Measurements from ENCODE around the gene CAMTA1. TPM values are rescaled to one million over a fixed set of nuclear protein-coding genes. Genes with fewer than 3 reads are reported as not detected.

CAMTA1 gene
- total and polyA plus RNA-seq, 4 donors: 18.0 to 93.5 (median 35.8) TPM

- TF ChIP-seq FOXA2 (IDR thresholded peaks at IDR 0.05): no peak
- no peak for TF ChIP-seq FOXA1 (IDR thresholded peaks at IDR 0.05)
- no peak for TF ChIP-seq CTCF (IDR thresholded peaks at IDR 0.05; ENCODE audit: low read depth, low read length, missing input control)
- no peak for TF ChIP-seq SP1 (IDR thresholded peaks at IDR 0.05)
- TF ChIP-seq JUND (IDR thresholded peaks at IDR 0.05): no peak
- TF ChIP-seq, protein P1, sequence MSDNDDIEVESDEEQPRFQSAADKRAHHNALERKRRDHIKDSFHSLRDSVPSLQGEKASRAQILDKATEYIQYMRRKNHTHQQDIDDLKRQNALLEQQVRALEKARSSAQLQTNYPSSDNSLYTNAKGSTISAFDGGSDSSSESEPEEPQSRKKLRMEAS (IDR thresholded peaks at IDR 0.05): no peak
- TF ChIP-seq TAF1 (conservative IDR thresholded peaks at IDR 0.05): no peak
- TF ChIP-seq, protein P2, sequence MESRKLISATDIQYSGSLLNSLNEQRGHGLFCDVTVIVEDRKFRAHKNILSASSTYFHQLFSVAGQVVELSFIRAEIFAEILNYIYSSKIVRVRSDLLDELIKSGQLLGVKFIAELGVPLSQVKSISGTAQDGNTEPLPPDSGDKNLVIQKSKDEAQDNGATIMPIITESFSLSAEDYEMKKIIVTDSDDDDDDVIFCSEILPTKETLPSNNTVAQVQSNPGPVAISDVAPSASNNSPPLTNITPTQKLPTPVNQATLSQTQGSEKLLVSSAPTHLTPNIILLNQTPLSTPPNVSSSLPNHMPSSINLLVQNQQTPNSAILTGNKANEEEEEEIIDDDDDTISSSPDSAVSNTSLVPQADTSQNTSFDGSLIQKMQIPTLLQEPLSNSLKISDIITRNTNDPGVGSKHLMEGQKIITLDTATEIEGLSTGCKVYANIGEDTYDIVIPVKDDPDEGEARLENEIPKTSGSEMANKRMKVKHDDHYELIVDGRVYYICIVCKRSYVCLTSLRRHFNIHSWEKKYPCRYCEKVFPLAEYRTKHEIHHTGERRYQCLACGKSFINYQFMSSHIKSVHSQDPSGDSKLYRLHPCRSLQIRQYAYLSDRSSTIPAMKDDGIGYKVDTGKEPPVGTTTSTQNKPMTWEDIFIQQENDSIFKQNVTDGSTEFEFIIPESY (IDR thresholded peaks at IDR 0.05): no peak
- no peak for TF ChIP-seq NR2F2 (IDR thresholded peaks at IDR 0.05)
- TF ChIP-seq EGR1 (IDR thresholded peaks at IDR 0.05; ENCODE audit: low read depth in 2 of 2): no peak
- TF ChIP-seq, protein P3, sequence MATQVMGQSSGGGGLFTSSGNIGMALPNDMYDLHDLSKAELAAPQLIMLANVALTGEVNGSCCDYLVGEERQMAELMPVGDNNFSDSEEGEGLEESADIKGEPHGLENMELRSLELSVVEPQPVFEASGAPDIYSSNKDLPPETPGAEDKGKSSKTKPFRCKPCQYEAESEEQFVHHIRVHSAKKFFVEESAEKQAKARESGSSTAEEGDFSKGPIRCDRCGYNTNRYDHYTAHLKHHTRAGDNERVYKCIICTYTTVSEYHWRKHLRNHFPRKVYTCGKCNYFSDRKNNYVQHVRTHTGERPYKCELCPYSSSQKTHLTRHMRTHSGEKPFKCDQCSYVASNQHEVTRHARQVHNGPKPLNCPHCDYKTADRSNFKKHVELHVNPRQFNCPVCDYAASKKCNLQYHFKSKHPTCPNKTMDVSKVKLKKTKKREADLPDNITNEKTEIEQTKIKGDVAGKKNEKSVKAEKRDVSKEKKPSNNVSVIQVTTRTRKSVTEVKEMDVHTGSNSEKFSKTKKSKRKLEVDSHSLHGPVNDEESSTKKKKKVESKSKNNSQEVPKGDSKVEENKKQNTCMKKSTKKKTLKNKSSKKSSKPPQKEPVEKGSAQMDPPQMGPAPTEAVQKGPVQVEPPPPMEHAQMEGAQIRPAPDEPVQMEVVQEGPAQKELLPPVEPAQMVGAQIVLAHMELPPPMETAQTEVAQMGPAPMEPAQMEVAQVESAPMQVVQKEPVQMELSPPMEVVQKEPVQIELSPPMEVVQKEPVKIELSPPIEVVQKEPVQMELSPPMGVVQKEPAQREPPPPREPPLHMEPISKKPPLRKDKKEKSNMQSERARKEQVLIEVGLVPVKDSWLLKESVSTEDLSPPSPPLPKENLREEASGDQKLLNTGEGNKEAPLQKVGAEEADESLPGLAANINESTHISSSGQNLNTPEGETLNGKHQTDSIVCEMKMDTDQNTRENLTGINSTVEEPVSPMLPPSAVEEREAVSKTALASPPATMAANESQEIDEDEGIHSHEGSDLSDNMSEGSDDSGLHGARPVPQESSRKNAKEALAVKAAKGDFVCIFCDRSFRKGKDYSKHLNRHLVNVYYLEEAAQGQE (IDR thresholded peaks at IDR 0.05): no peak
- TF ChIP-seq YY1 (IDR thresholded peaks at IDR 0.05): no peak
- no peak for TF ChIP-seq RAD21 (IDR thresholded peaks at IDR 0.05)
- TF ChIP-seq, protein P4, sequence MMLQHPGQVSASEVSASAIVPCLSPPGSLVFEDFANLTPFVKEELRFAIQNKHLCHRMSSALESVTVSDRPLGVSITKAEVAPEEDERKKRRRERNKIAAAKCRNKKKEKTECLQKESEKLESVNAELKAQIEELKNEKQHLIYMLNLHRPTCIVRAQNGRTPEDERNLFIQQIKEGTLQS (IDR thresholded peaks at IDR 0.05): no peak
- no peak for TF ChIP-seq HNF4A (conservative IDR thresholded peaks at IDR 0.05)
- no peak overlapping the region for H3K9ac ChIP-seq (ENCODE audit: low read depth in 1 of 2, low read length in 2 of 2)
- DNase-seq (ENCODE audit: low spot score): no peak
- H3K4me1 ChIP-seq (ENCODE audit: control insufficient read depth in 4 of 4, insufficient read depth in 4 of 4, low read length in 3 of 4): no peaks in the 10 kb centered on the region
- WGBS: 94% methylated on average over 1 of the region's 1 CpG
- no peak overlapping the region for H3K4me3 ChIP-seq (ENCODE audit: low read depth in 1 of 3, low read length in 3 of 3)
- H3K27ac ChIP-seq (ENCODE audit: low read depth in 1 of 2, low read length in 2 of 2): no peak overlapping the region
- H3K9me3 ChIP-seq (ENCODE audit: control insufficient read depth in 4 of 4, low read length in 3 of 4): no peaks in the 10 kb centered on the region
- H3K36me3 ChIP-seq (ENCODE audit: control insufficient read depth in 4 of 4, insufficient read depth in 3 of 4, low read depth in 1 of 4, low read length in 3 of 4): no peaks in the 10 kb centered on the region
- no peaks in the 10 kb centered on the region for H3K27me3 ChIP-seq (ENCODE audit: control insufficient read depth in 4 of 4, insufficient read depth in 4 of 4, low read length in 3 of 4)
Observed at GRCh38 chr1:7654725-7655124, 869.5 kb downstream of the CAMTA1 start.

GRCh38 chr1:7655354-7655753 lies 870.1 kb downstream of the CAMTA1 start:
- no peak overlapping the region for H3K4me3 ChIP-seq (ENCODE audit: low read depth in 1 of 3, low read length in 3 of 3)
- H3K36me3 ChIP-seq (ENCODE audit: control insufficient read depth in 4 of 4, insufficient read depth in 3 of 4, low read depth in 1 of 4, low read length in 3 of 4): no peaks in the 10 kb centered on the region
- H3K9ac ChIP-seq (ENCODE audit: low read depth in 1 of 2, low read length in 2 of 2): no peak overlapping the region
- H3K9me3 ChIP-seq (ENCODE audit: control insufficient read depth in 4 of 4, low read length in 3 of 4): no peaks in the 10 kb centered on the region
- H3K27me3 ChIP-seq (ENCODE audit: control insufficient read depth in 4 of 4, insufficient read depth in 4 of 4, low read length in 3 of 4): no peaks in the 10 kb centered on the region
- 91% methylated on average over 2 of the region's 2 CpGs for WGBS
- no peaks in the 10 kb centered on the region for H3K4me1 ChIP-seq (ENCODE audit: control insufficient read depth in 4 of 4, insufficient read depth in 4 of 4, low read length in 3 of 4)
- no peak overlapping the region for H3K27ac ChIP-seq (ENCODE audit: low read depth in 1 of 2, low read length in 2 of 2)
- DNase-seq (ENCODE audit: low spot score): no peak
- TF ChIP-seq RAD21 (IDR thresholded peaks at IDR 0.05): no peak
- TF ChIP-seq, protein P4 (IDR thresholded peaks at IDR 0.05): no peak
- no peak for TF ChIP-seq EGR1 (IDR thresholded peaks at IDR 0.05; ENCODE audit: low read depth in 2 of 2)
- TF ChIP-seq YY1 (IDR thresholded peaks at IDR 0.05): no peak
- TF ChIP-seq, protein P3 (IDR thresholded peaks at IDR 0.05): no peak
- TF ChIP-seq, protein P2 (IDR thresholded peaks at IDR 0.05): no peak
- TF ChIP-seq HNF4A (conservative IDR thresholded peaks at IDR 0.05): no peak
- TF ChIP-seq TAF1 (conservative IDR thresholded peaks at IDR 0.05): no peak
- TF ChIP-seq JUND (IDR thresholded peaks at IDR 0.05): no peak
- TF ChIP-seq, protein P1 (IDR thresholded peaks at IDR 0.05): no peak

Data from liver (tissue), 9 donors.